G401 (cell line): Measurements from ENCODE around the gene LAMA2. TPM values are rescaled to one million over a fixed set of nuclear protein-coding genes. Genes with fewer than 3 reads are reported as not detected.

Source experiments
- DNase-seq: peaks from one replicate; pipeline ENCODE4 v3.0.0-alpha.2; 2015; ENCODE audit warnings: low spot score
- in situ Hi-C: cut with HindIII; loops from 2 replicates; pipeline ENCODE4 v1.10.0; 2016; ENCODE audit warnings: low sequenced_read_pairs, mixed read lengths
- total RNA-seq: library from RNA; depleted of rRNA; stranded (reverse); fragments of >200 nt; shearing (Covaris generic); gene quantifications from 2 replicates; pipeline ENCODE4 v1.2.3, GENCODE V29; 2014; rRNA removed

LAMA2 gene
- not detected in 2 replicates for total RNA-seq

DNA sequence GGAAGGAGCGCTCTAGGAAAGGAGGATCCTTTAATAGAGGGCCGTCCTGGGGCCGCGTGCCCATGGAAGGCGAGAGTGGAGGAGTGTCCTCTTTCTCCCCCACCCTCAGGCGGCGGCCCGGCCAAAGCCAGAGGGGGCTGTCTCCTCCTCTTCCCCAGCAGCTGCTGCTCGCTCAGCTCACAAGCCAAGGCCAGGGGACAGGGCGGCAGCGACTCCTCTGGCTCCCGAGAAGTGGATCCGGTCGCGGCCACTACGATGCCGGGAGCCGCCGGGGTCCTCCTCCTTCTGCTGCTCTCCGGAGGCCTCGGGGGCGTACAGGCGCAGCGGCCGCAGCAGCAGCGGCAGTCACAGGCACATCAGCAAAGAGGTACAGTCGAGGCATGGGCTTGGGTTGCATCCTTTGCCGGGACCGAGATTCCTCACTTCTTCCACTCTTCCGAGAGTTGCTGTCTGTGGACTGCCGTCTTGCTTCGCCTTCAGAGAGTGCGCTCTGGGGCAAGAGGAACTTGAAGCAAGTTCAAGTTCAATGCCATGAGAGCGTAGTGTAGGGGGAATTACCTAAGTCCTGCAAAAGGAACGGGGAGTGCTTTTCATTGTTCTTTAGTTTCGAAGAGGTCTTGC lies at the start of gene LAMA2:
Gene LAMA2 (plus strand): TSS at position 148 of the 621 bp plus-strand sequence. CDS start 108 bp downstream, at position 256.
- in situ Hi-C loops, result no loop called here
- peak; percentile 23 for DNase-seq

DNA sequence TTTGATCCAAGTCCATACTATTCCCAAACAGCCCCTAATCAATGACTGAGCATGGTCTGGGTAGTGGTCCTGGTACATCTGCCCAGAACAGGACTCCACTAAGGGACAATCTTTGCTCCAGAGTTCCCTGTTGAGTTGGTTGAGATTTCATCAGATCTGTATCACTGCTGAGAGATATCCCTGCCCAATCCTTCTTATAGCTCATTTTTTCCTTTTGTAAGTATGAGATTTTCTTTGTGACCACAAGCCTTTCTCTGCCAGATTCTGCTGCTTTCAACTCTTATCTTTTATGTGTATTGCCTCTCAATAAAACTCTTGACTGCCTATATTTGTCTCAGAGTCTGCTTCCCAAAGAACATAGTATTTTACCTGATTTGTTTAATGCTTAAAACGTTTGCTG lies 46.2 kb upstream of the LAMA2 start:
- DNase-seq, result no peak
- in situ Hi-C loops, result no loop called here

- DNase-seq, result no peak
- in situ Hi-C loops, result no loop called here
Measured at GRCh38 chr6:128841518-128841917, 41.4 kb upstream of the LAMA2 start.

- in situ Hi-C loops, result no loop called here
- DNase-seq, result no peak
Measured at GRCh38 chr6:128844598-128844997, 38.3 kb upstream of the LAMA2 start.

DNA sequence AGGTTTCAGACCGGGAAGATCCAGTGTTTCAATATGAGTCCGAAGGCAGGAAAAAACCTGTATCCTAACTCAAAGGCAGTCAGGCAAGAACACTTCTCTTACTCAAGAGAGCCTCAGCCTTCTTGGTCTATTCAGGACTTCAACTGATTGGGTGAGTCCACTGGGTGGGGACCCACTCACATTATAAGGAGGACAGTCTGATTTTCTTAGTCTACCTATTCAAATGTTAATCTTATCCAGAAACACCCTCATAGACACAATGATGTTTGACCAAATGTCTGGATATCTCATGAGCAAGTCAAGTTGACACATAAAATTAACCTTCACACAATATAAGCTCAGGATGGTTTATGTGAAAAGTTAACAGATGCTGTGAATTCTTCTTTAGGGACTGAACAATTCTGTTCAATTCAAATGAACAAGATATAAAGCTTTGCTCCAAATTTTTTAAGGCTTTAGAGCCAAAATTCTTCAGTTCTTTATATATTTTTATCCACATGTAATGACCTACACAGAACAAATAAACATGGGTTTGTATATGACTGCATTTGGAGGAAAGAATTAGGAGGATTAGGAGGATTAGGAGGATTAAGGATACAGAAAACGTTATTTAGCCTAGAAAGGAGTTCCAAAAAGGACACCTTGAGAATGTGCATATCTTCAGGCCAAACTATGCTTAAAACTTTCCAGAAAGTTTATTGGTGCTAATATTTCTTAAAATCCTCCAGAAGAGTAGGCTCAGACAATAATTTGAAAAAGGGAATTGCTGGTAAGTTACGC lies 35.3 kb upstream of the LAMA2 start:
- DNase-seq, result no peak
- in situ Hi-C loops, result no loop called here

DNA sequence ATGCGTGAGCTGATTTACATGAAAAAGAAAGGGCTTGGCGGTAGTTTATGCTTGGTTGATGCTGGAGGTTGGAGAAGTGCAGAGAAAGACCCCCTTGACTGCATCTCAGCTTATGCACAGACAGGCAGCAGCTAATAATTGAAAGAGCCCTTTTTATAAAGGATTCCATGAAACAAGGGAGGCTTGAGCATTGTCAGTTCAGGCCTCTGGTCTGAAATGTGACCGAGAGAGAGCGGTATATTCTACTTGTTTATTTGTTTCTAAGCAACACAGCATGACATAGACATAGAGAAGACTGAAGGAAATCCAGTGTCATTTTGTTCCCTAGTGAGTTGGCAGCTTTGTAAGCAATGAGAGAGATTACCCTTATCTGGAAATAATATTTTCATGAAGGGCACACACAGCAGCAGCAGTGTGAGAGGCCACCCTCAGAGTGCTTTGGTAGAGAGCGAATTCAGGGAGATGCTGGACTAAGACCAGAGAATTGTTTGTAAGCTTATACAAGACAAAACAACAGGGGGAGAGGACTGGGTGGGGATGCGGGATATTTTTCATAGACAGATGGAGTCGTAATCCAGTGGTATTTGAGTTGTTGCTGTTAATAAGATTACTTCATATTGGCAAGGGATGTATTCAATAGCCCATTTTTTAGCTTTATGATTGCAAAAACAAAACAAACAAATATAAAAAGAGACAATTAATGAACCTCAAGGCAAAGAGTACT lies 34.6 kb upstream of the LAMA2 start:
- in situ Hi-C loops, result no loop called here
- no peak for DNase-seq

DNA sequence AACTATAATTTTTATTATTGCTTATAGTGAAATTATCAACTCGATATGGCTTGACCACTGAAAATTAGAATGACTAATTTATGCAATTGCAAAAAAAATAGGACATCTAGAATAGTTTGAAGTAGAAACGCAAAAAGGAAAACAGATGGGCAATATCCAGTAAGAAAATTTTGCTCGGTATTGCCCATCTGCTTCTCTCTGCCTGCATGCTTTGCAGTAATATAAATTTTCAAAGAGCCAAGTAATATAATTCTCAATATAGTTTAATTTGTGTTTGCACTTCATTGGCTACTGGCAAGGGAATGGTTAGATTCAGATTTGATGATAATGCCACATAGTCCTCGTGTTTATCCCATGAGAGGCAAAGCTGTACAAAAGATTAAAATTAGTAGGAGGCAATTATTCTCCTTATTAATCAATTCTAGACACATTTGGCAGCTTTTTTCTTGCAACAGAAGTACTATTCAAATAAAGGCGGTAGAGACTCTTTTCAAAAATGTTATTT lies 27.3 kb upstream of the LAMA2 start:
- in situ Hi-C loops, result no loop called here
- peak; percentile 1 for DNase-seq

- in situ Hi-C loops, result no loop called here
- DNase-seq, result no peak
Measured at GRCh38 chr6:128857806-128858205, 25.1 kb upstream of the LAMA2 start.

DNA sequence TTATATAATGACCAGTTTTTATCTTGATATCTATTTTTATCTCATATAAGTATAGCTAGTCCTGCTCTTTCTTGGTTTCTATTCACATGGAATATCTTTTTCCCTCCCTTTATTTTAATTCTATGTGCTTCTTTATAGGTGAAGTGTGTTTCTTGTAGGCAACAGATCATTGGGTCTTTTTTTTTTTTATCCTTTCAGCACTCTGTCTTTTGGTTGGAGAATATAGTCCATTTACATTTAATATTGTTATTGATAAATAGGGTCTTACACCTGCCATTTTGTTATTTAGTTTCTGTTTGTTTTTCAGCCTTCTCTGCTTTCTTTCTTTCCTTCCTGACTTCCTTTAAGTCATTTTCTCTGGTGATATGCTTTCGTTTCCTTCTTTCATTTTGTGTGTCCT lies 22.2 kb upstream of the LAMA2 start:
- in situ Hi-C loops, result no loop called here
- DNase-seq, result no peak

- in situ Hi-C loops, result no loop called here
- no peak for DNase-seq
Measured at GRCh38 chr6:128863983-128864382, 19.0 kb upstream of the LAMA2 start.

DNA sequence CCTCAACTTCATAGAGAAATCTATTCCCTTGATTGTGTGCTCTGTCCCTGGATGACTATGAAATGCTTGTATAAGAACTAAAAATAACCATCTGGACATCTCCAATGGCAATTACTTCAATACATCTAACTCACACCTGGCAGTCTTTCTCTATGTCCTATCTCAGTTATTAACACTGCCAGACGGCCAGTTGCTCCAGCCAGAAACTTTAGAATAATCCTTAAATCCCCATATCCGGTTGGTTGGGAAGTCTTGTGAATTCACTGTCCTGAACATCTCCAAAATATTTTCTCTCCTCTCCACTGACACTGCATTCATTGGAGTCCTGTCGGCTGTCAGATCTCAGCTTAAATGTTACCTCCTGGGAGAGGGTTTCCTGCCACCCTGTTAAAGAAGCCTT lies 12.2 kb upstream of the LAMA2 start:
- in situ Hi-C loops, result no loop called here
- DNase-seq, result no peak

GRCh38 chr6:128874863-128875262 lies 8.1 kb upstream of the LAMA2 start:
- no peak for DNase-seq
- in situ Hi-C loops, result no loop called here

DNA sequence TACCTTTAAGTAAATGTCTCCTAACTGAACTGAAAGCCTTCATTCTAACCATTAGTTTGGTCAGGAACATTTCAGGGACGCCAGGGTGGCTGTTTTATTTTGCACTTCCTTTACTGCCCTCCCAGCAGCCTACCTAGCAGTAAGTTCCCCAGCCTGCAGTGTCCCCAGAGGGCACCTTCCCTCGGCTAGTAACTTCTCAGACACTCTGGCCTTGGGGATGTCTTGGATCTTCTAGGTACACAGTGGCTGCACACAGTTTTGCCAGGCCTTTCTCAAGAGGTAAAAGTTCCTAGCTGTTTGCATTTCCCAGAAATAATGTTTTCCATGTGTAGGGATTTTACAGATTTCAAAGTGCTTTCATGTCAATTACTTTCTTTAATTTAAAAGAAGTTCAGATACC lies 378 bp upstream of the LAMA2 start:
- DNase-seq, result no peak

GRCh38 chr6:128883906-128884305 lies 968 bp downstream of the LAMA2 start:
- in situ Hi-C loops, result no loop called here
- DNase-seq, result no peak

More for the DNA sequence above, 378 bp upstream of the LAMA2 start:
- in situ Hi-C loops, result no loop called here

GRCh38 chr6:128885381-128885780 lies 2.4 kb downstream of the LAMA2 start:
- no peak for DNase-seq
- in situ Hi-C loops, result no loop called here

DNA sequence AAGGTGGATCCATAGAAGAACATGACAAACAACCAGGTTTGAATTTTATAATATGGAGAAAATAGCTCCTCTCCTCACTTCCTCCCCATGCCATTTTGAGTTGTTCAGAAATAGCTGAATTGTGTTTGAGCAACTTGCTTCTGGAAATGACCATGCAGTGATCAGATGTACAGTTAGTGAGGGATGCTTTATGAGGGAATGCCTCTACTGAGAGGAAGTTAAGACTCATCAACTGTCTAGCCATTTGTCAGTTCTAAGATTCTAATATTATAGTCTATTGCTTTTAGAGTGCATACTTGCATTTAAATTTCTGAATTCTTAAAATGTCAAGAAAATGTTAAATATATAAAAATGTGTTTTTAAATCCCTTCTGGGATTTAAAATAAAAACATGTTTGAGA lies 3.8 kb downstream of the LAMA2 start:
- in situ Hi-C loops, result no loop called here
- DNase-seq, result no peak

GRCh38 chr6:128888444-128889175 lies 5.7 kb downstream of the LAMA2 start:
- DNase-seq, result no peak
- in situ Hi-C loops, result no loop called here

GRCh38 chr6:128889870-128890269 lies 6.9 kb downstream of the LAMA2 start:
- no peak for DNase-seq
- in situ Hi-C loops, result no loop called here

GRCh38 chr6:128892079-128892478 lies 9.1 kb downstream of the LAMA2 start:
- in situ Hi-C loops, result no loop called here
- DNase-seq, result no peak
